ENCODE measurements around the gene SYT3. TPM values are rescaled to one million over a fixed set of nuclear protein-coding genes. Genes with fewer than 3 reads are reported as not detected.
"Not testable (repeated sequence)": the region's sequence is repeated elsewhere in the genome, so short reads cannot be mapped to it uniquely, and the experiment has no call there.

SYT3 gene
- total RNA-seq, 6 experiments from 2014 or later: not detected

DNA sequence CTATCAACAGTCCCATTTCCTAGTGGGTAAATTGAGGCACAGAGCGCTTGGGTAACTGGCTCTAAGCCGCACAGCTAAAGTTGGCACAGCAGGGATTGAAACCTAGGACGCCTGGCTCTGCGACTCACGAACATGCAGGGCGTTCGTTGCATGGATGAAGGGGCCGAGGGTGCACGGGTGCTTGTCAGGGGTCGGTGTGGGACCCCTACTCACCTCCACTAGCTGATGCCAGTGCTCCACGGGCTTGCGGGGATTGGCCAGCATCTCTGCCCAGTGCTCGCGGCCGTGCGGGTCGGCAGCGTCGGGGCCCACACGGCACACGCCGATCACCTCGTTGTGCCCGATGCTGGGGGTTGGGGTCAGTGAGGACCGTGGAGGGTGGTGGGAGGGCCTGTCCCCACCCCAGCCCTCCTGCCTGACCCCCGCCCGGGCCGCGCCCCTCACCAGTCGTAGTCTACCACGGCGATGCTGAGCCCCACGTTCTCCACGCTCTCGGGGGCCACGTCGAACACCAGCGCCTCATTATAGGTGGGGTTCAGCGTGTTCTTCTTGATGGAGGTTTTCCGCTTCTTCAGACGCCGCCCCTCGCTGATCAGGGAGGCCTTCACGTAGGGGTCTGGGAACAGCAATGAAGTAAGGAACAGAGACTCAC lies 14.6 kb downstream of the SYT3 start:
- no peak for DNase-seq
- TF ChIP-seq, protein P1, sequence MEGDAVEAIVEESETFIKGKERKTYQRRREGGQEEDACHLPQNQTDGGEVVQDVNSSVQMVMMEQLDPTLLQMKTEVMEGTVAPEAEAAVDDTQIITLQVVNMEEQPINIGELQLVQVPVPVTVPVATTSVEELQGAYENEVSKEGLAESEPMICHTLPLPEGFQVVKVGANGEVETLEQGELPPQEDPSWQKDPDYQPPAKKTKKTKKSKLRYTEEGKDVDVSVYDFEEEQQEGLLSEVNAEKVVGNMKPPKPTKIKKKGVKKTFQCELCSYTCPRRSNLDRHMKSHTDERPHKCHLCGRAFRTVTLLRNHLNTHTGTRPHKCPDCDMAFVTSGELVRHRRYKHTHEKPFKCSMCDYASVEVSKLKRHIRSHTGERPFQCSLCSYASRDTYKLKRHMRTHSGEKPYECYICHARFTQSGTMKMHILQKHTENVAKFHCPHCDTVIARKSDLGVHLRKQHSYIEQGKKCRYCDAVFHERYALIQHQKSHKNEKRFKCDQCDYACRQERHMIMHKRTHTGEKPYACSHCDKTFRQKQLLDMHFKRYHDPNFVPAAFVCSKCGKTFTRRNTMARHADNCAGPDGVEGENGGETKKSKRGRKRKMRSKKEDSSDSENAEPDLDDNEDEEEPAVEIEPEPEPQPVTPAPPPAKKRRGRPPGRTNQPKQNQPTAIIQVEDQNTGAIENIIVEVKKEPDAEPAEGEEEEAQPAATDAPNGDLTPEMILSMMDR (IDR thresholded peaks at IDR 0.05): no peak
- H3K27me3 Mint-ChIP-seq (ENCODE audit: insufficient read depth): peaks cover 4% of the 10 kb centered on the region

DNA sequence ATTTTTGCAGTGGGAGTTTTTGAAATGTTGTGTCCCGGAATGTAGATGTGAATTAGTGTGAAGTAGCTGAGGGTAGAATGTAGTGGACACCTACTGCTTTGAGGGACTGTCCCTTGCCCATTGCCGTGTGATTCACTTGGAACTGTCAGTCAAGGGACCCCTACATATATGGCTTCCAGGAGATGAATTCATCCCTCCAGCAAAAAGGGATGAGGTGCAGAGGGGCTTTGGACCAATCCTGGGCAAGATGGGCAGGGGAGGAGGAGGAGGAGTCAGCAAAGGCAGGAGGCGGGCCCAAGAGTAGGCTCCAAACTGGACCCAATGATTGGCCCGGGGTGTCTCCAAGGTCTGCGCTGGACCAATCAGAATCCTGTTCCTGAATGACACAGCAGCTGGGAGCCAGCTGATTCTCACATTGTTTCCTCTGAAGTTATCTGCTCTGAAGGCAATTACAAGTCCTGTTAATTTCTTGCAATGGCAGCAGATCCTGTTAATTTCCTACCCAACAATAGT lies 19.2 kb downstream of the SYT3 start:
- DNase-seq; H3K36me3 Mint-ChIP-seq (ENCODE audit: low read depth); H3K4me1 Mint-ChIP-seq (ENCODE audit: low read depth); H3K27ac Mint-ChIP-seq; H3K27me3 Mint-ChIP-seq (ENCODE audit: insufficient read depth); H3K9me3 Mint-ChIP-seq; H3K4me3 Mint-ChIP-seq: not testable (repeated sequence)

More for the DNA sequence above, 14.6 kb downstream of the SYT3 start:
- no peaks in the 10 kb centered on the region for H3K36me3 Mint-ChIP-seq (ENCODE audit: low read depth)
- H3K9me3 Mint-ChIP-seq: no peaks in the 10 kb centered on the region; the same call in 1 of the 2 replicates
- no peak overlapping the region for H3K4me3 Mint-ChIP-seq
- no peaks in the 10 kb centered on the region for H3K4me1 Mint-ChIP-seq (ENCODE audit: low read depth)
- H3K27ac Mint-ChIP-seq: no peak overlapping the region

DNA sequence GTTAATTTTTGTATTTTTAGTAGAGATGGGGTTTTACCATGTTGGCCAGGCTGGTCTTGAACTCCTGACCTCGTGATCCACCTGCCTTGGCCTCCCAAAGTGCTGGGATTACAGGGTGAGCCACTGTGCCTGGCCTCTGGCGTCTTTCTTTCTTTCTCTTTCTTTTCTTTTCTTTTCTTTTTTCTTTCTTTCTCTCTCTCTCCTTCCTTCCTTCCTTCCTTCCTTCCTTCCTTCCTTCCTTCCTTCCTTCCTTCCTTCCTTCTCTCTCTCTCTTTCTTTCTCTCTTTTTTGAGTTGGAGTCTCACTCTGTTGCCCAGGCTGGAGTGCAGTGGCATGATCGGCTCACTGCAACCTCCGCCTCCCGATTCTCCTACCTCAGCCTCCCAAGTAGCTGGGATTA lies 20.5 kb downstream of the SYT3 start:
- not testable (repeated sequence) for H3K36me3 Mint-ChIP-seq (ENCODE audit: low read depth); H3K27me3 Mint-ChIP-seq (ENCODE audit: insufficient read depth); H3K4me3 Mint-ChIP-seq; H3K27ac Mint-ChIP-seq; DNase-seq; H3K9me3 Mint-ChIP-seq; H3K4me1 Mint-ChIP-seq (ENCODE audit: low read depth)

DNA sequence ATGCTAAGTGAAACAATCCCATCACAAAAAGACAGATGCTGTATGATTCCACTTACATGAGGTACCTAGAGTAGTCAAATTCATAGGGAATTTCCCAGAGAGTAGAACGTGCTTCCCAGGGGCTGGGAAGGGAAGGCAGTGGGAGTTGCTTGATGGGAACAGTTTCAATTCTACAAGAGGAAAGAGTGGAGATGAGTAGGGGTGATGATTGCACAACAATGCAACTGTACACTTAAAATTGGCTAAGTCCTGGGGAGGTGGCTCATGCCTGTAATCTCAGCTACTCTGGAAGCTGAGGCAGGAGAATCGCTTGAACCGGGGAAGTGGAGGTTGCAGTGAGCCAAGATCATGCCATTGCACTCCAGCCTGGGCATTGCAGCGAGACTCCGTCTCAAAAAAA lies 21.3 kb downstream of the SYT3 start:
- not testable (repeated sequence) for H3K27me3 Mint-ChIP-seq (ENCODE audit: insufficient read depth); H3K9me3 Mint-ChIP-seq; H3K36me3 Mint-ChIP-seq (ENCODE audit: low read depth); H3K4me1 Mint-ChIP-seq (ENCODE audit: low read depth); H3K27ac Mint-ChIP-seq; DNase-seq; H3K4me3 Mint-ChIP-seq

DNA sequence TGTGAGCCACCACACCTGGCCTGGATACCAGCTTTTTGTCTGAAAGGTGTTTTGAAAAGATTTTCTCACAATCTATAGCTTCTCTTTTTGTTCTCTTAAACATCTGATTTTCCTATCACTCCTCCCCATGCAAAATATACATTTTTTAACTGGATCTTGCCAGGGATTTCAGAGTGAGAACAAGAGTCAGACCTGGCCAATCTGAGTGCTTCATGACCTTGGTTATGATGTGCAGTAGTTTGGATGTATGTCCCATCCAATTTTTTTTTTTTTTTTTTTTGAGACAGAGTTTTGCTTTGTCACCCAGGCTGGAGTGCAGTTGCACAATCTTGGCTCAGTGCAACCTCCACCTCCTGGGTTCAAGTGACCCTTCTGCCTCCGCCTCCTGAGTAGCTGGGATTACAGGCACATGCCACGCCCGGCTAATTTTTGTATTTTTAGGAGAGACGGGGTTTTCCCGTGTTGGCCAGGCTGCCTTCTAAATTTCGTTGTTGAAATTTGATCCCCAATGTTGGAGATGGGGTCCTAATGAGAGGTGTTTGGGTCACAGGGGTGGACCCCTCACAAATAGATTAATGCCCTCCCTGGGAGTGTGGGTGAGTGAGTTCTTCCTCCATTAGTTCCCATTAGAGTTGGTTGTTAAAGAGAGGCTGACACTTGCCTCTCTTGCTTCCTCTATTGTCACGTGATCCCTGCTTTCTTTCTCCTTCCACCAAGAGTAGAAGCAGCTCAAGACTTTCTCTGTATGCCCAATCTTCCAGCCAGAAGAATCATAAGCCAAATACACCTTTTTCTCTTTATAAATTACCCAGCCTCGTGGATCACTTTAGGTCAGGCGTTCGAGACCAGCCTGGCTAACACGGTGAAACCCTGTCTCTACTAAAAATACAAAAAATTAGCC lies 26.9 kb downstream of the SYT3 start:
- not testable (repeated sequence) for H3K36me3 Mint-ChIP-seq (ENCODE audit: low read depth); DNase-seq; H3K4me3 Mint-ChIP-seq; H3K4me1 Mint-ChIP-seq (ENCODE audit: low read depth); H3K27me3 Mint-ChIP-seq (ENCODE audit: insufficient read depth); H3K27ac Mint-ChIP-seq; H3K9me3 Mint-ChIP-seq

DNA sequence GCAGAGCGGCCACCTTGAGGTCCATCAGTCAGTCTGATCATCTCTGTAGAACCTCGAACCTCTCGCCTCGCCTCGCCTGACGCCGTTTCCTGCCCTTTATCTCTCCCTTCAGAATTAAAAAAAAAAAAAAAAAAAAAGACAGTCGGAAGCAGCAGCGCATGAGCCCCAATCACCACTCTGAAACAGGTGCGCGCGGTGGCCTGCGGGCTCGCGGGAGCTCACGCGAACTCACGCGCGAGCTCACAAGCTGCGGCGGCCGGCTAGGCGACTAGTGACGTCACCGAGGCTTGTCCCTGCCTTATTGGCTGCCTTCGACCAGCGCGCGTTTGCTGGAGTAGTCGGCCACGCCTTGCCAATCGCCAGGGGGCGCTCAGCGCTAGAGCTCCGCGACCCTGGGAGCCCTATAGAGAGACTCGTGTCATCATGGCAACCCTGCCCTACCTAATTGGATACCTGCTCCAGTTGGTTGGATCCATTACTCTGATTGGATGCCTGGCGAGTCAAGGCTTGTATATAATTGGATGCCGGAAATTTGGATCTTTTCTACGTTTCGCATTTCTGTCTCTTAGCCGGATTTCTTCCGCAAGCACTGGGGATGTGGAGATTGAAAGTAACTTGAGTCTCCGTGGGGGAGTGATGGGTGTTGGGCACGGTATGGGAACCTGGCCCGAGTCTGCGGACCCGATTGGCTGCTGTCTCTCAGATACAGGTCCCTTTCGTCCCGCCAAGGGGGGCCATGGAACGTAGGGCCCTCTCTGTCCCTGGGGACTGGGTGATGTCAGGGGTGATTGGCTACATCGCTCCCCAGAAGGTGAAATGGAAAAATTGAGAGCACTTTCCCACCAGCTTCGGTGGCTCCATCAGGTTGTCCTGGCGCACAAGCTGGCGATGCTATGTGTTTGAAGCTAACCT lies 31.6 kb downstream of the SYT3 start:
- no peak overlapping the region for H3K4me3 Mint-ChIP-seq
- TF ChIP-seq, protein P1 (IDR thresholded peaks at IDR 0.05): peak; percentile 43; the same call in 1 of the 2 replicates

DNA sequence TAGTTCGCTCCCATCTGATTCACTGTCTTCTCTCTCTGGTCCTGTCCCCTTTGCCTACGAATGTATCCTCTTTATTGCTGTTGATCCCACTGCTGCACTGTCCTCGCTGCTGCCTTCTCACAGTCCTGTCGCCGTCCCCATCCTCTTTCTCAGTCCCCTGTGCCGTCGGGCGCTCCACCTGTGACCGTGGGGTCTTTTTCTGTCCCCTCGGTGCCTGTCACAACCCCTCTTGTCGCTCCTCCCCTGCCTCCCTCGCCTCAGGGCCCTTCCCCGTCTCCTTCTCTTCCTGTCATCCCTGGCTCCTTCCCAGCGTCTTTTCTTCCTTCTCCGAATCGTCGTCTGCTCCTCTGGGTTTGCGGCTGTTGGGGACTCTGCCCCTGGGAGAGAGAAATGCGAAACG lies 32.3 kb downstream of the SYT3 start:
- H3K36me3 Mint-ChIP-seq (ENCODE audit: low read depth): peaks cover 6% of the 10 kb centered on the region
- no peaks in the 10 kb centered on the region; the same call in none of the 2 replicates for H3K27me3 Mint-ChIP-seq (ENCODE audit: insufficient read depth)
- peaks cover 9% of the 10 kb centered on the region; the same call in 1 of the 2 replicates for H3K9me3 Mint-ChIP-seq
- no peak overlapping the region for H3K27ac Mint-ChIP-seq
- H3K4me3 Mint-ChIP-seq: no peak overlapping the region
- no peak for DNase-seq
- TF ChIP-seq, protein P1 (IDR thresholded peaks at IDR 0.05): no peak
- H3K4me1 Mint-ChIP-seq (ENCODE audit: low read depth): no peaks in the 10 kb centered on the region

More for the DNA sequence above, 31.6 kb downstream of the SYT3 start:
- Mint-ChIP-seq H3K27ac (no peak overlapping the region), H3K4me1 (ENCODE audit: low read depth) (no peaks in the 10 kb centered on the region), H3K27me3 (ENCODE audit: insufficient read depth) (no peaks in the 10 kb centered on the region; the same call in none of the 2 replicates), H3K36me3 (ENCODE audit: low read depth) (peaks cover 6% of the 10 kb centered on the region), H3K9me3 (peaks cover 9% of the 10 kb centered on the region; the same call in 1 of the 2 replicates)
- peak; percentile 1 for DNase-seq
